ENCODE results near the gene ZNF710.
"Not testable (repeated sequence)": the region's sequence is repeated elsewhere in the genome, so short reads cannot be mapped to it uniquely, and the experiment has no call there.

ZNF710 gene

GRCh38 chr15:90001062-90001682, at the start of gene ZNF710:
Gene ZNF710 (plus strand): TSS chr15:90001324. CDS start chr15:90067138, 65,814 bp downstream.
- DNase-seq, result peak; percentile 22

DNA sequence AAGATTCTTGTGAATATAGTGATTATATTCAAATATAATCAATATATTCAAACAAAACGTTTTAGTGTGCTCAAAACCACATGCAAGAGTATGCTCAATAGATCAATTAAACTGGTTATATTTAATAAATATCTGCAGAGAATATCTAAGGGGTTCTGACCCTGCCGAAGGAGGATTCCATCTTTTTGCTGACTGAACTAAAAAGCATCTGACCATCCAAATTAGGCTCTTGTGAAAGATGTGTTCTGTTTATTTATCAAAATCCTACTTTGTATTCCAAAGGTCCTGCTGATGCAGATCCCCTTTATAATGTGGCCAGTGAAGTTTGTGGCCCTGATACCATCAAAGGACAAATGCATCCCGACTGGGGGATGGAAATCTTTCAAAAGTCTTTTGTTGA, 46.6 kb upstream of the ZNF710 start:
- DNase-seq, result no peak

DNA sequence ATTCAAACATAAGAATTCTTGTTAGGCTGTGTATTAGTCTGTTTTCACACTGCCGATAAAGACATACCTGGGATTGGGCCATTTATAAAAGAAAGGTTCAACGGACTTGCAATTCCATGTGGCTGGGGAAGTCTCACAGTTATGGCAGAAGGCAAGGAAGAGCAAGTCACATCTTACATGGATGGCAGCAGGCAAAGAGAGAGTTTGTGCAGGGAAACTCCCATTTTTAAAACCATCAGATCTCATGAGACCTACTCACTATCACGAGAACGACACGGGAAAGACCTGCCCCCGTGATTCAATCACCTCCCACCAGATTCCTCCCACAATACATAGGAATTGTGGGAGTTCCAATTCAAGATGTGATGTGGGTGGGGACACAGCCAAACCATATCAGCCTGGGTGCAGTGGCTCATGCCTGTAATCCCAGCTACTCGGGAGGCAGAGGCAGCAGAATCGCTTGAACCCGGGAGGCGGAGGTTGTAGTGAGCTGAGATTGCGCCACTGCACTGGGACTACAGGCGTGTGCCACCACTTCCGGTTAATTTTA, 45.6 kb upstream of the ZNF710 start:
- DNase-seq, result not testable (repeated sequence)

DNA sequence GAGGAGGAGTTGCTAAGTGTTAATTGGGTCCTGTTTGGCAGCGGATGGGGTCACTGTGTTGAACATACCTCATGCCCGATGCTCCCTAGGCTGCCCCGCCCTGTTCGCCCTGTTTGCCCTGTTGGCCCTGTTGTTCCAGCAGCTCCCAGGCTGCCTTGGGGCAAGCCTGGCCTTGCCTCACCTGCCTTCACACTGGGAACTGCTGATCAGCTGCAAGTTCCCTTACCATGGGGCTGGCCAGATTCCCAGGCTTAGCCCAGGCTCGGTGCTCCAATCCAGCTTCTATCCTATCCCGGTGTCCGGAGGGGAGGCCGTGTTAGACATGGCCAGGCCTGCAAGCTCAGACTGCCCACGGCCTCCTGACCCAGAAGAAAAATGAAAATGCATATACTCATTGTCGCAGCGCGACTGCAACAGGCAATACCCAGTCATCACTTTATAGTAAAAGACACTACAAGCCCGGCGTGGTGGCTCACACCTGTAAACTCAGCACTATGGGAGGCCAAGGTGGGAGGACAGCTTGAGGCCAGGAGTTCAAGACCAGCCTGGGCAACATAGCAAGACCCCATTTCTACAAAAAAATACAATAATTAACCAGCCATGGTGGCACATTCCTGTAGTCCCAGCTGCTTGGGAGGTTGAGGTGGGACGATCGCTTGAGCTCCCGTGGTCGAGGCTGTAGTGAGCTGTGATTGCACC, 42.9 kb upstream of the ZNF710 start:
- no peak for DNase-seq

GRCh38 chr15:89963301-89964231, 37.6 kb upstream of the ZNF710 start:
- no peak for DNase-seq

DNA sequence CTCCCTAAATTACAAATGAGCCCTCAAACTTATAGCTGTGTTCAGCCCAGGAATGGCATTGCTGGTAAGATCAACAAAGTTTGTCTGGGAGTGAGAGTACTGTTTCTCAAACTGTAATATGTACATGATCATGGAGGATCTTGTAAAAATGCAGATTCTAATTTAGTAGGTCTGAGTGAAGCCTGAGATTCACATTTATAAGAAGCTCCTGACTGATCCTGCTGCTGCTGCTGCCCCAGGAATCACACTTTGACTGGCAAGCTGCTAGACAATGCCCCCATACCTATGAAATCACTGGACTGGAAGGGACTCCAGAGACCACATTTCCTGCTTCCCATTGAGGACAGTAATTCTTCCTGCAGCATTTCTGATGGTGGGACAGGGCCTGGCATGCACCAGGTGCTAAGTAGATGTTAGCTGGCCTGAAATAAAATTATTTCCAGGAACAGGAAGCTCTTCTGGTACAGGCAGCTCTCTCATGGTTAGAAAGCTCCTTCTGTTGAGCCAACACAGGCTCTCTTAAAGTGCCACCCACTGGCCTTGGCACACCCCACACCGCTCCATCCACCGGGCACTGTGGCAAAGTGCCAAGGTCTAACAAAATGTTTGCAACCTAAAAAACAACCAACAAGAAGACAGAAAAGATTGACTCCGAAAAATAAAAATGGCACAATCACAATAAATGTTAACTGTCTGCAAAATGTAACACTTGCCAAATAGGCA, 36.7 kb upstream of the ZNF710 start:
- DNase-seq, result no peak

GRCh38 chr15:89967881-89968280, 33.2 kb upstream of the ZNF710 start:
- no peak for DNase-seq

DNA sequence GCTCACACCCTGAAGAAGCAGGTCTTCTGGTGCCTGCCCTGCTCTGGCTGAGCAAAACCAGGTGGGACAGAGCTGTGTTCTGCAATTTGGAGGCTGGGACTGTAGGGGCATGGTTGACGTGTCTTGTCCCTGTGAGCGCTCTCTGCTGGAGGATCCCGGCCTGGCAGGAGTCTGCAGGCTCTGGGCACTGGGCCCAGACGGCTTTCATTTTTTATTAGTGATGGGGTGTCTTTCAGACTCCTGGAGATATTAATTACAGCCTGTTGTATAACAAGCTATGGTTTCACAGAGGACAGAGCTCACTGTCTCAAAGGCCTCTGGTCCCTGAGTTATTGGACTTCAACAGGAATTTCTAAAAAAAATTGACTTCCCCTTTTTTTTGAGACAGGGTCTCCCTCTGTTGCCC, 29.5 kb upstream of the ZNF710 start:
- peak; percentile 28 for DNase-seq

DNA sequence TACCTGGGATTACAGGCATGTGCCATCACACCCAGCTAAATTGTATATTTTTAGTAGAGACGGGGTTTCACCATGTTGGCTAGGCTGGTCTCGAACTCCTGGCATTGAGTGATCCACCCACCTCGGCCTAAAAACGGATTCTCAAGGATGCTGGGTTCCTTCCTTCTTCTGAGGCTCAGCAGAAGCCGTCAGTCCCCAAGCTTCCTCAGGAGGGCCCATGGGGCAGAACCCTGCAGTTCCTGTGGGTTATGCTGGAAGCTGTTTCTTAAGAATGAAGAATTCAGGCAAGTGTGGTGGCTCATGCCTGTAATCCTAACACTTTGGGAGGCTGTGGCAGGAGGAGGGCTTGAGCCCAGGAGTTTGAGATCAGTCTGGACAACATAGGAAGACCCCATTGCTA, 29.0 kb upstream of the ZNF710 start:
- DNase-seq, result no peak

GRCh38 chr15:89975482-89976245, 25.5 kb upstream of the ZNF710 start:
- DNase-seq, result no peak

DNA sequence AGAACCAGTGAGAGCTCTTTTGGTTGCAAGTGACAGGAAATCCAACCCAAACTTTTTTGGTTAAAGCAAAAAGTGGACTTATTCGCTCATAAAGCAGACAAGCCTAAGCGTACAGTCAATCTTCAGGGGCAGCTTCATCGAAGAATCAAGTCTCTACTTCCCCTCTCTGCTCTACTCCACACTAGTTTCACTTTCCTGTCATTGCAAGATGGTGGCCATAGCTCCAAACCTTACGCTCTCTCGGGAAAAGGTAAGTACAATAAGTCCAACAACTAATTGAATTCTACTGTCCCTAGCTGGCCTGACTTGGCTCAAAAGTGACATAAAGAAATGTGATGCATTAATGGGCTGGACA, 24.9 kb upstream of the ZNF710 start:
- DNase-seq, result no peak

- not testable (repeated sequence) for DNase-seq
Measured at GRCh38 chr15:89977836-89978235, 23.3 kb upstream of the ZNF710 start.

DNA sequence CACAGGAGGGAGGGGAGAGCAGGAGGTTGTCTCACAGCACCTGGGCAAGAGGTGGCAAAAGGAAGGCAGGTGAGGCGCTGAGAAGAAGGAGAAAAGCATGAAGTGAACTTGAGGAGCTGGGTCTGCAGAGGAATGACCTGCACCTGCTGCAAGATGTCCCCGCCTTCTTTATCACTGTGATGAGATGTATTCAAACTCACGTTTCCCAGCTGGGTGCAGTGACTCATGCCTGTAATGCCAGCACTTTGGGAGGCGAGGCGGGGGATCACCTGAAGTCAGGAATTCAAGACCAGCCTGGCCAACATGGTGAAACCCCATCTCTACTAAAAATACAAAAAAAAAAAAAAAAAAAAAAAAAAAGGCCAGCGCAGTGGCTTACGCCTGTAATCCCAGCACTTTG, 22.2 kb upstream of the ZNF710 start:
- no peak for DNase-seq

DNA sequence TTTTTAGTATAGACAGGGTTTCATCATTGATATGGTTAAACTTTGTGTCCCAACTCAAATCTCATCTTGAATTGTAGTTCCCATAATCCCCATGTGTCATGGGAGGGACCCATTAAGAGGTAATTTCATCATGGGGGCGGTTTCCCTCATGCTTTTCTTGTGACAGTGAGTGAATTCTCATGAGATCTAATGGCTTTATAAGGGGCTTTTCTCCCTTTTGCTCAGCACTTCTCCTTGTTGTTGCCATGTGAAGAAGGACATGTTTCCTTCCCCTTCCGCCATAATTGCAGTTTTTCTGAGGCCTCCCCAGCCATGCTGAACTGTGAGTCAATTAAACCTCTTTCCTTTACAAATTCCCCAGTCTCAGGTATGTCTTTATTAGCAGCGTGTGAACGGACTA, 20.2 kb upstream of the ZNF710 start:
- no peak for DNase-seq

DNA sequence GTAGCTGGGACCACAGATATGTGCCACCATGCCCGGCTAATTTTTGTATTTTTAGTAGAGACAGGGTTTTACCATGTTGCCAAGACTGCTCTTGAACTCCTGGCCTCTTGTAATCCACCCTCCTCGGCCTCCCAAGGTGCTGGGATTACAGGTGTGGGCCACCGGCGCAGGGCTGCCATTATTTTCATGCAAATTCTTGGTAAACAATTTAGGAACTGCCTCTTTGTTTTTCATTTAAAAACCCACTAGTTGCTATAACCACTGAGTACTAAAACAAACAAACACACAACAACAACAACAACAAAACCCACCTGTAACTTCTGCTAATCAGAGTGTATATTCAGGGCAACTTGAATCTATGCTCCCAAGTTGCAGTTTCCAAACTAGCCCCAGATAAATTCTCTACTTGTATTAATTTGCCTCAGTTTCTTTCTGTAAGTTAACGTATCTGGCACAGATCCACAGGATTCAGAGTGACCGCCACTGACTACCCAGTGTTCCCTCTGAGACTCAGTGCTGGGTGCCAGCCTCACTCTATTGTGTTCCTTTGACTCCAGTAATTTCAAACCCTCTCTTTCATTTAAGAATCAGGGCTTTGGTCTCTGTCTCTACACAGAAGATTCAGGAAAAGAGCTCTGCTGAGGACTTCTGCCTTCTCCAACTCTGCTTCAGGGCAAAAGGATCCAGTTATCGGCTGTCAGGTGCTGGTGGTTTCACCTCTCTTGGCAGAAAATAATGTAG, 18.6 kb upstream of the ZNF710 start:
- DNase-seq, result no peak

- no peak for DNase-seq
Measured at GRCh38 chr15:89984001-89984400, 17.1 kb upstream of the ZNF710 start.

- no peak for DNase-seq
Measured at GRCh38 chr15:89984421-89985010, 16.6 kb upstream of the ZNF710 start.

- DNase-seq, result no peak
Measured at GRCh38 chr15:89985111-89985510, 16.0 kb upstream of the ZNF710 start.

GRCh38 chr15:89991312-89991711, 9.8 kb upstream of the ZNF710 start:
- DNase-seq, result no peak

GRCh38 chr15:89993349-89993748, 7.8 kb upstream of the ZNF710 start:
- no peak for DNase-seq

- DNase-seq, result no peak
Measured at GRCh38 chr15:89997079-89997478, 4.0 kb upstream of the ZNF710 start.

Measured in stimulated activated CD4-positive, alpha-beta T cell treated with anti-CD3 and anti-CD28 coated beads, Interleukin-12 subunit alpha, Interleukin-12 subunit beta, amount 100 ng/mL, for 4 hours (primary cell).